A549 (cell line): ENCODE measurements around the gene SLC25A18. TPM values are rescaled to one million over a fixed set of nuclear protein-coding genes. Genes with fewer than 3 reads are reported as not detected.
A peak's percentile ranks its signal among the peaks of the same experiment; 100 is the strongest.

Experiments
- ATAC-seq, 2 experiments: fragments of 200-7000 bp in 1 of 2; fragments of >200 bp in 1 of 2; cut with Nextera tagmentation in 1 of 2; cut with Tn5 transposase in 1 of 2; 3 replicates each; pipeline versions ENCODE4 v1.8.0 to v1.9.1; 2018 to 2020; ENCODE audit warnings: mild to moderate bottlenecking in 1 of 2, moderate library complexity in 1 of 2
- CTCF ChIA-PET: fragments of 300-600 bp; sonication (Branson Sonifier 250); formaldehyde crosslinking; extraction: SDS; loops from one replicate; lab custom pipeline; 2021; ENCODE audit warnings: antibody characterized with exemption, inconsistent platforms; lab: Yijun Ruan, JAX
- POLR2A ChIA-PET: fragments of 350-600 bp; formaldehyde crosslinking; extraction: SDS; loops from one replicate; lab custom pipeline; 2021; ENCODE audit warnings: antibody characterized with exemption, inconsistent platforms; lab: Yijun Ruan, JAX
- DNase-seq, 2 experiments: peaks; one replicate each; pipeline versions ENCODE4 v3.0.0 to v3.0.0-alpha.2; 2011 to 2016; ENCODE audit warnings: low read depth in 1 of 2, low spot score in 1 of 2
- FAIRE-seq: peaks from 2 replicates; lab custom pipeline; 2011; peaks lifted over from hg19 to GRCh38; lab: Jason Lieb, UNC
- H3K27ac ChIP-seq, 2 experiments: fragments of >200 bp; sonication (Bioruptor Twin); formaldehyde crosslinking; 3 replicates each; pipeline ENCODE4 v1.5.1; 2016 to 2017
- H3K4me1 ChIP-seq: fragments of >200 bp; sonication (Bioruptor Twin); formaldehyde crosslinking; 3 replicates; pipeline ENCODE4 v1.6.1; 2016
- H3K4me2 ChIP-seq: fragments of >200 bp; sonication (Bioruptor Twin); formaldehyde crosslinking; 3 replicates; pipeline ENCODE4 v1.6.1; 2016
- H3K4me3 ChIP-seq: fragments of >200 bp; sonication (Bioruptor Twin); formaldehyde crosslinking; 3 replicates; pipeline ENCODE4 v1.5.1; 2016
- H3K9me3 ChIP-seq: fragments of >200 bp; sonication (Bioruptor Twin); formaldehyde crosslinking; 3 replicates; pipeline ENCODE4 v1.6.1; 2016
- BHLHE40 ChIP-seq: IDR thresholded peaks from 2 replicates; pipeline ENCODE4 v1.6.1; 2012; ENCODE audit warnings: low read depth, low read length, inconsistent platforms
- CBX2 ChIP-seq: fragments of 200-600 bp; sonication (generic); IDR thresholded peaks from 2 replicates; pipeline ENCODE4 v1.6.1; 2016; ENCODE audit warnings: low read depth, mild to moderate bottlenecking, borderline replicate concordance
- CEBPB ChIP-seq, 2 experiments: fragments of >200 bp in 1 of 2; sonication (Bioruptor Twin) in 1 of 2; formaldehyde crosslinking in 1 of 2; IDR thresholded peaks; 2 replicates each; pipeline ENCODE4 v1.6.1; 2012 to 2016
- EHF ChIP-seq: fragments of 250-450 bp; sonication (Bioruptor Pico); IDR thresholded peaks from 2 replicates; pipeline ENCODE4 v1.5.0; 2020; ENCODE audit warnings: mild to moderate bottlenecking
- EHMT2 ChIP-seq: fragments of 200-600 bp; sonication (generic); IDR thresholded peaks from 2 replicates; pipeline ENCODE4 v1.6.1; 2016; ENCODE audit warnings: antibody characterized with exemption, low read depth, mild to moderate bottlenecking, moderate library complexity
- ESRRA ChIP-seq: fragments of 150-350 bp; IDR thresholded peaks from 2 replicates; pipeline ENCODE4 v1.6.1; 2014; ENCODE audit warnings: mild to moderate bottlenecking, low read length, borderline replicate concordance
- FOXS1 ChIP-seq: fragments of 250-450 bp; sonication (Bioruptor Pico); IDR thresholded peaks from 2 replicates; pipeline ENCODE4 v1.5.0; 2020; ENCODE audit warnings: mild to moderate bottlenecking, moderate library complexity
- GATA3 ChIP-seq: IDR thresholded peaks from 2 replicates; pipeline ENCODE4 v1.6.1; 2012; ENCODE audit warnings: borderline replicate concordance
- HDAC2 ChIP-seq: fragments of 200-600 bp; sonication (generic); IDR thresholded peaks from 2 replicates; pipeline ENCODE4 v1.6.1; 2016
- HOXB5 ChIP-seq: fragments of 250-450 bp; sonication (Bioruptor Pico); IDR thresholded peaks from 2 replicates; pipeline ENCODE4 v1.5.0; 2020; ENCODE audit warnings: mild to moderate bottlenecking, moderate library complexity
- MAFK ChIP-seq: fragments of 450-650 bp; IDR thresholded peaks from 2 replicates; pipeline ENCODE4 v1.6.1; 2014; ENCODE audit not compliant: partially characterized antibody
- NPAS2 ChIP-seq: fragments of 250-450 bp; sonication (Bioruptor Pico); IDR thresholded peaks from 2 replicates; pipeline ENCODE4 v1.8.0; 2022; ENCODE audit warnings: mild to moderate bottlenecking, moderate library complexity, borderline replicate concordance
- POLR2A ChIP-seq: IDR thresholded peaks from 2 replicates; pipeline ENCODE4 v1.6.1; 2012; ENCODE audit warnings: mild to moderate bottlenecking, low read length
- RFX5 ChIP-seq: fragments of 450-650 bp; IDR thresholded peaks from 2 replicates; pipeline ENCODE4 v1.7.1; 2014; ENCODE audit warnings: antibody characterized with exemption, mild to moderate bottlenecking, moderate library complexity
- ZC3H11A ChIP-seq: fragments of 450-650 bp; IDR thresholded peaks from 2 replicates; pipeline ENCODE4 v1.6.1; 2014; ENCODE audit warnings: antibody characterized with exemption, mild to moderate bottlenecking
- ZFP36 ChIP-seq: fragments of 450-650 bp; IDR thresholded peaks from 2 replicates; pipeline ENCODE4 v1.6.1; 2014; ENCODE audit warnings: borderline replicate concordance; ENCODE audit not compliant: partially characterized antibody
- WGBS: methylation state at CpG from one replicate; pipeline ENCODE4 v1.1.6; 2017; ENCODE audit errors: missing lambda C conversion rate; 5-methylcytosine and 5-hydroxymethylcytosine counted together
- polyA plus RNA-seq, 4 experiments: library from polyadenylated mRNA; depleted of rRNA in 3 of 4; stranded (reverse); fragments of >200 nt; fragmentation: RNase III in 1 of 4; extraction: RNeasy Plus Mini Kit Qiagen cat#74134 plus additional on column Dnase treatment in 1 of 4; gene quantifications; 2 replicates in 3 of 4; 3 replicates in 1 of 4; pipeline ENCODE4 v1.2.3, GENCODE V29; 2011 to 2017
- TF ChIP-seq, protein P1 (sequence below): IDR thresholded peaks from 2 replicates; pipeline ENCODE4 v1.6.1; 2012
- TF ChIP-seq, protein P2 (sequence below): fragments of 200-600 bp; sonication (generic); IDR thresholded peaks from 2 replicates; pipeline ENCODE4 v1.6.1; 2016; ENCODE audit warnings: antibody characterized with exemption, mild to moderate bottlenecking, moderate library complexity
- TF ChIP-seq, protein P3 (sequence below): fragments of 150-350 bp; IDR thresholded peaks from 2 replicates; pipeline ENCODE4 v1.6.1; 2014; ENCODE audit warnings: low read depth, mild to moderate bottlenecking, low read length
- TF ChIP-seq, protein P4 (sequence below): fragments of 250-450 bp; sonication (Bioruptor Pico); IDR thresholded peaks from 2 replicates; pipeline ENCODE4 v1.5.0; 2021; ENCODE audit warnings: mild to moderate bottlenecking, moderate library complexity, borderline replicate concordance
- TF ChIP-seq, protein P5 (sequence below): IDR thresholded peaks from 2 replicates; pipeline ENCODE4 v1.6.1; 2012

Gene SLC25A18
- polyA plus RNA-seq, 2 of the 4 experiments (the other 2 are of a cell fraction) = not detected

GRCh38 chr22:17612057-17612456 lies 48.8 kb downstream of the SLC25A18 start:
- H3K4me2 ChIP-seq = no peak overlapping the region
- H3K4me1 ChIP-seq = no peaks in the 10 kb centered on the region
- TF ChIP-seq RFX5 (no peak), GATA3 (no peak), FOXS1 (CRISPR knock-in tag) (no peak), EHF (CRISPR knock-in tag) (no peak), ESRRA (no peak), NPAS2 (CRISPR knock-in tag) (no peak), EHMT2 (no peak), CEBPB (IDR thresholded peaks at IDR 0.05) (no peak), POLR2A (no peak), HOXB5 (CRISPR knock-in tag) (no peak), BHLHE40 (no peak), ZC3H11A (no peak), HDAC2 (no peak)
- TF ChIP-seq, protein P1, sequence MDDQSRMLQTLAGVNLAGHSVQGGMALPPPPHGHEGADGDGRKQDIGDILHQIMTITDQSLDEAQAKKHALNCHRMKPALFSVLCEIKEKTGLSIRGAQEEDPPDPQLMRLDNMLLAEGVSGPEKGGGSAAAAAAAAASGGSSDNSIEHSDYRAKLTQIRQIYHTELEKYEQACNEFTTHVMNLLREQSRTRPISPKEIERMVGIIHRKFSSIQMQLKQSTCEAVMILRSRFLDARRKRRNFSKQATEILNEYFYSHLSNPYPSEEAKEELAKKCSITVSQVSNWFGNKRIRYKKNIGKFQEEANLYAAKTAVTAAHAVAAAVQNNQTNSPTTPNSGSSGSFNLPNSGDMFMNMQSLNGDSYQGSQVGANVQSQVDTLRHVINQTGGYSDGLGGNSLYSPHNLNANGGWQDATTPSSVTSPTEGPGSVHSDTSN = no peak
- TF ChIP-seq, protein P2, sequence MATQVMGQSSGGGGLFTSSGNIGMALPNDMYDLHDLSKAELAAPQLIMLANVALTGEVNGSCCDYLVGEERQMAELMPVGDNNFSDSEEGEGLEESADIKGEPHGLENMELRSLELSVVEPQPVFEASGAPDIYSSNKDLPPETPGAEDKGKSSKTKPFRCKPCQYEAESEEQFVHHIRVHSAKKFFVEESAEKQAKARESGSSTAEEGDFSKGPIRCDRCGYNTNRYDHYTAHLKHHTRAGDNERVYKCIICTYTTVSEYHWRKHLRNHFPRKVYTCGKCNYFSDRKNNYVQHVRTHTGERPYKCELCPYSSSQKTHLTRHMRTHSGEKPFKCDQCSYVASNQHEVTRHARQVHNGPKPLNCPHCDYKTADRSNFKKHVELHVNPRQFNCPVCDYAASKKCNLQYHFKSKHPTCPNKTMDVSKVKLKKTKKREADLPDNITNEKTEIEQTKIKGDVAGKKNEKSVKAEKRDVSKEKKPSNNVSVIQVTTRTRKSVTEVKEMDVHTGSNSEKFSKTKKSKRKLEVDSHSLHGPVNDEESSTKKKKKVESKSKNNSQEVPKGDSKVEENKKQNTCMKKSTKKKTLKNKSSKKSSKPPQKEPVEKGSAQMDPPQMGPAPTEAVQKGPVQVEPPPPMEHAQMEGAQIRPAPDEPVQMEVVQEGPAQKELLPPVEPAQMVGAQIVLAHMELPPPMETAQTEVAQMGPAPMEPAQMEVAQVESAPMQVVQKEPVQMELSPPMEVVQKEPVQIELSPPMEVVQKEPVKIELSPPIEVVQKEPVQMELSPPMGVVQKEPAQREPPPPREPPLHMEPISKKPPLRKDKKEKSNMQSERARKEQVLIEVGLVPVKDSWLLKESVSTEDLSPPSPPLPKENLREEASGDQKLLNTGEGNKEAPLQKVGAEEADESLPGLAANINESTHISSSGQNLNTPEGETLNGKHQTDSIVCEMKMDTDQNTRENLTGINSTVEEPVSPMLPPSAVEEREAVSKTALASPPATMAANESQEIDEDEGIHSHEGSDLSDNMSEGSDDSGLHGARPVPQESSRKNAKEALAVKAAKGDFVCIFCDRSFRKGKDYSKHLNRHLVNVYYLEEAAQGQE = no peak
- TF ChIP-seq, protein P3, sequence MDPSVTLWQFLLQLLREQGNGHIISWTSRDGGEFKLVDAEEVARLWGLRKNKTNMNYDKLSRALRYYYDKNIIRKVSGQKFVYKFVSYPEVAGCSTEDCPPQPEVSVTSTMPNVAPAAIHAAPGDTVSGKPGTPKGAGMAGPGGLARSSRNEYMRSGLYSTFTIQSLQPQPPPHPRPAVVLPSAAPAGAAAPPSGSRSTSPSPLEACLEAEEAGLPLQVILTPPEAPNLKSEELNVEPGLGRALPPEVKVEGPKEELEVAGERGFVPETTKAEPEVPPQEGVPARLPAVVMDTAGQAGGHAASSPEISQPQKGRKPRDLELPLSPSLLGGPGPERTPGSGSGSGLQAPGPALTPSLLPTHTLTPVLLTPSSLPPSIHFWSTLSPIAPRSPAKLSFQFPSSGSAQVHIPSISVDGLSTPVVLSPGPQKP = no peak
- TF ChIP-seq, protein P4, sequence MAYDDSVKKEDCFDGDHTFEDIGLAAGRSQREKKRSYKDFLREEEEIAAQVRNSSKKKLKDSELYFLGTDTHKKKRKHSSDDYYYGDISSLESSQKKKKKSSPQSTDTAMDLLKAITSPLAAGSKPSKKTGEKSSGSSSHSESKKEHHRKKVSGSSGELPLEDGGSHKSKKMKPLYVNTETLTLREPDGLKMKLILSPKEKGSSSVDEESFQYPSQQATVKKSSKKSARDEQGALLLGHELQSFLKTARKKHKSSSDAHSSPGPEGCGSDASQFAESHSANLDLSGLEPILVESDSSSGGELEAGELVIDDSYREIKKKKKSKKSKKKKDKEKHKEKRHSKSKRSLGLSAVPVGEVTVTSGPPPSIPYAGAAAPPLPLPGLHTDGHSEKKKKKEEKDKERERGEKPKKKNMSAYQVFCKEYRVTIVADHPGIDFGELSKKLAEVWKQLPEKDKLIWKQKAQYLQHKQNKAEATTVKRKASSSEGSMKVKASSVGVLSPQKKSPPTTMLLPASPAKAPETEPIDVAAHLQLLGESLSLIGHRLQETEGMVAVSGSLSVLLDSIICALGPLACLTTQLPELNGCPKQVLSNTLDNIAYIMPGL (CRISPR knock-in tag) = no peak
- TF ChIP-seq, protein P5, sequence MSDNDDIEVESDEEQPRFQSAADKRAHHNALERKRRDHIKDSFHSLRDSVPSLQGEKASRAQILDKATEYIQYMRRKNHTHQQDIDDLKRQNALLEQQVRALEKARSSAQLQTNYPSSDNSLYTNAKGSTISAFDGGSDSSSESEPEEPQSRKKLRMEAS = no peak
- TF ChIP-seq, all 56 proteins: peak for 0
- WGBS = 90% methylated on average over 3 of the region's 3 CpGs
- ChIA-PET POLR2A (no interaction called here), CTCF (no interaction called here)
- H3K9me3 ChIP-seq = no peaks in the 10 kb centered on the region
- H3K4me3 ChIP-seq = no peak overlapping the region
- no peak for ATAC-seq
- H3K27ac ChIP-seq = no peak overlapping the region
- no peak for FAIRE-seq
- no peak for DNase-seq

DNA sequence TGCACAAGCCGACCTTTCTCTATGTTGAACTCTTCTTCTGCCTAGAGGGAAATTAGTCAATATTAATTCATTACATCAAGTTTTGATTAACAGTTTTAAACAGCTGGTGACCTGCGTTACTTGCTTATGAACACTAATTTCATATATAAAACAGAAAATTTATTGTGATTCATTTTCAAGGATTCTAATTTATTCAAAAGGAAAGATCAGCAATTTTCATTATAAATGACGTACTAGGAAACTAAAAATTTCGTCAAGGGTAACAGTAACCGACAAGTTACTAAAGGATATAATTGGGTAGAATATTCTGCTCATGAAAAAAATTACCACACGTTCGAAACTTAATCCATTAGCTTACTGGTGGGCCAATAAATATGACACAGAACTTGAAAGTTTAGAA lies 50.0 kb downstream of the SLC25A18 start:
- Histone ChIP-seq H3K4me3 (no peak overlapping the region), H3K9me3 (no peaks in the 10 kb centered on the region), H3K4me1 (no peaks in the 10 kb centered on the region), H3K4me2 (no peak overlapping the region), H3K27ac (no peak overlapping the region)
- TF ChIP-seq CBX2 = no peak
- TF ChIP-seq, protein P3 = no peak
- peak; percentile 29 for TF ChIP-seq MAFK
- no peak for TF ChIP-seq ZFP36
- CTCF ChIA-PET = no interaction called here
- FAIRE-seq = no peak
- no peak for DNase-seq
- ATAC-seq = no peak
- POLR2A ChIA-PET = no interaction called here
- 94% methylated on average over 7 of the region's 7 CpGs for WGBS
